MCF 10A (cell line): ENCODE measurements around the gene CYP11A1. TPM values are rescaled to one million over a fixed set of nuclear protein-coding genes. Genes with fewer than 3 reads are reported as not detected.

Experiments used
- BruUV-seq: library from RNA; stranded (reverse); fragments of 400-500 nt; replicated peaks from 2 replicates; lab custom pipeline; 2021; lab: Mats Ljungman, UMichigan
- CTCF ChIA-PET: fragments of 300-600 bp; sonication (Branson Sonifier 250); formaldehyde crosslinking; extraction: SDS; loops from one replicate; lab custom pipeline; 2021; ENCODE audit warnings: antibody characterized with exemption, inconsistent platforms; lab: Yijun Ruan, JAX
- POLR2A ChIA-PET: fragments of 300-600, 350-650 bp; sonication (Branson Sonifier 250); formaldehyde crosslinking; extraction: SDS; loops from one replicate; lab custom pipeline; 2020; ENCODE audit warnings: antibody characterized with exemption, inconsistent platforms; lab: Yijun Ruan, JAX
- DNase-seq: peaks from one replicate; pipeline ENCODE4 v3.0.0-alpha.2; 2018; ENCODE audit not compliant: unreplicated experiment
- H3K27ac Mint-ChIP-seq: one replicate; pipeline ENCODE4 v1.8.0; 2022; ENCODE audit warnings: mild to moderate bottlenecking, low read depth, mixed read lengths; ENCODE audit not compliant: unreplicated experiment
- H3K27me3 Mint-ChIP-seq: one replicate; pipeline ENCODE4 v1.8.0; 2022; ENCODE audit warnings: mixed read lengths; ENCODE audit not compliant: insufficient read depth, unreplicated experiment
- H3K36me3 Mint-ChIP-seq: one replicate; pipeline ENCODE4 v1.8.0; 2022; ENCODE audit warnings: mild to moderate bottlenecking, moderate library complexity, mixed read lengths; ENCODE audit not compliant: insufficient read depth, unreplicated experiment
- H3K4me1 Mint-ChIP-seq: one replicate; pipeline ENCODE4 v1.8.0; 2022; ENCODE audit warnings: mixed read lengths; ENCODE audit not compliant: insufficient read depth, unreplicated experiment
- H3K4me3 Mint-ChIP-seq: one replicate; pipeline ENCODE4 v1.8.0; 2022; ENCODE audit warnings: mild to moderate bottlenecking, moderate library complexity, mixed read lengths; ENCODE audit not compliant: unreplicated experiment
- H3K9me3 Mint-ChIP-seq: one replicate; pipeline ENCODE4 v1.8.0; 2022; ENCODE audit warnings: mixed read lengths; ENCODE audit not compliant: unreplicated experiment
- intact Hi-C: fragments of 100-400 bp; cut with micrococcal nuclease; formaldehyde crosslinking; loops from 2 replicates; pipeline ENCODE4 v1.14.1; 2022
- total RNA-seq: library from RNA; stranded (reverse); gene quantifications from 2 replicates; pipeline ENCODE4 v1.2.3, GENCODE V29; 2022
- TF ChIP-seq, protein P1 (sequence below): fragments of 200-600 bp; IDR thresholded peaks from one replicate; pipeline ENCODE4 v1.8.0; 2022; ENCODE audit warnings: antibody characterized with exemption, mild to moderate bottlenecking; ENCODE audit not compliant: unreplicated experiment

CYP11A1 gene
- total RNA-seq, 1 experiment from 2014 or later = not detected

DNA sequence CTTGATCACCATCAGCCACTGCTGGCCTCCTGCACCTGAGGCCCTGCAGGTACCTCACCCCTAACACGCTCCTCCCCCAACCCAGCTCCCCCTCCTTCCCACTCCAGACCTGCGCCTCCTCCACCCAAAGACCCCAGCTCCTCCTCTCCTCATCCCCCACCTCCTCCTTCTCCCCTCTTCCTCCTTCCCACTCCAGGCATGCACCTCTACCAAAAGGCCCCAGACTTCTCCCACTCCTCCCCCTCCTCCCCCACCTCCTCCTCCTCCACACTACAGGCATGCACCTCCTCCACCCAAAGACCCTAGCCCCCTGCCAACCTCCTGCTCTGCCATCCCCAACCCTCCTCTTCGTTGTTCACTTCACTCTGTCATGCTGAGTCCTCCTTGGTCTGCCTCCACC lies 42.7 kb downstream of the CYP11A1 start:
- Mint-ChIP-seq H3K4me3 (no peak overlapping the region), H3K9me3 (no peaks in the 10 kb centered on the region), H3K4me1 (no peaks in the 10 kb centered on the region), H3K27me3 (no peaks in the 10 kb centered on the region), H3K27ac (no peak overlapping the region), H3K36me3 (no peaks in the 10 kb centered on the region)
- POLR2A ChIA-PET = no interaction called here
- no TSS peak for BruUV-seq
- CTCF ChIA-PET = interaction anchor here (0.6 to 9.1 kb wide), 3 partner anchors 14 to 273 kb away, joined by 6 to 109 read pairs (median 107); no protein-coding TSS in a partner anchor
- intact Hi-C loops = loop anchor here (5.0 kb wide), 1 partner anchor 367 kb away; no protein-coding TSS in a partner anchor
- no peak for DNase-seq
- TF ChIP-seq, protein P1, sequence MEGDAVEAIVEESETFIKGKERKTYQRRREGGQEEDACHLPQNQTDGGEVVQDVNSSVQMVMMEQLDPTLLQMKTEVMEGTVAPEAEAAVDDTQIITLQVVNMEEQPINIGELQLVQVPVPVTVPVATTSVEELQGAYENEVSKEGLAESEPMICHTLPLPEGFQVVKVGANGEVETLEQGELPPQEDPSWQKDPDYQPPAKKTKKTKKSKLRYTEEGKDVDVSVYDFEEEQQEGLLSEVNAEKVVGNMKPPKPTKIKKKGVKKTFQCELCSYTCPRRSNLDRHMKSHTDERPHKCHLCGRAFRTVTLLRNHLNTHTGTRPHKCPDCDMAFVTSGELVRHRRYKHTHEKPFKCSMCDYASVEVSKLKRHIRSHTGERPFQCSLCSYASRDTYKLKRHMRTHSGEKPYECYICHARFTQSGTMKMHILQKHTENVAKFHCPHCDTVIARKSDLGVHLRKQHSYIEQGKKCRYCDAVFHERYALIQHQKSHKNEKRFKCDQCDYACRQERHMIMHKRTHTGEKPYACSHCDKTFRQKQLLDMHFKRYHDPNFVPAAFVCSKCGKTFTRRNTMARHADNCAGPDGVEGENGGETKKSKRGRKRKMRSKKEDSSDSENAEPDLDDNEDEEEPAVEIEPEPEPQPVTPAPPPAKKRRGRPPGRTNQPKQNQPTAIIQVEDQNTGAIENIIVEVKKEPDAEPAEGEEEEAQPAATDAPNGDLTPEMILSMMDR = no peak

- intact Hi-C loops = loop anchor here (1.0 to 5.0 kb wide), 4 partner anchors 11 to 365 kb away; no protein-coding TSS in a partner anchor
- H3K4me1 Mint-ChIP-seq = no peaks in the 10 kb centered on the region
- no peaks in the 10 kb centered on the region for H3K9me3 Mint-ChIP-seq
- POLR2A ChIA-PET = interaction anchor here (1.4 to 1.5 kb wide), 2 partner anchors 269 to 350 kb away, joined by 3 read pairs; no protein-coding TSS in a partner anchor
- TF ChIP-seq, protein P1 = peak; percentile 91
- no peak overlapping the region for H3K27ac Mint-ChIP-seq
- H3K27me3 Mint-ChIP-seq = no peaks in the 10 kb centered on the region
- CTCF ChIA-PET = interaction anchor here (0.6 to 9.1 kb wide), 28 partner anchors 7 to 952 kb away, joined by 3 to 109 read pairs (median 4); partner anchors contain the start of gene TBC1D21
- BruUV-seq = no TSS peak
- no peak overlapping the region for H3K4me3 Mint-ChIP-seq
- DNase-seq = peak; percentile 62
- H3K36me3 Mint-ChIP-seq = no peaks in the 10 kb centered on the region
Measured at GRCh38 chr15:74322558-74323180, 44.8 kb downstream of the CYP11A1 start.

DNA sequence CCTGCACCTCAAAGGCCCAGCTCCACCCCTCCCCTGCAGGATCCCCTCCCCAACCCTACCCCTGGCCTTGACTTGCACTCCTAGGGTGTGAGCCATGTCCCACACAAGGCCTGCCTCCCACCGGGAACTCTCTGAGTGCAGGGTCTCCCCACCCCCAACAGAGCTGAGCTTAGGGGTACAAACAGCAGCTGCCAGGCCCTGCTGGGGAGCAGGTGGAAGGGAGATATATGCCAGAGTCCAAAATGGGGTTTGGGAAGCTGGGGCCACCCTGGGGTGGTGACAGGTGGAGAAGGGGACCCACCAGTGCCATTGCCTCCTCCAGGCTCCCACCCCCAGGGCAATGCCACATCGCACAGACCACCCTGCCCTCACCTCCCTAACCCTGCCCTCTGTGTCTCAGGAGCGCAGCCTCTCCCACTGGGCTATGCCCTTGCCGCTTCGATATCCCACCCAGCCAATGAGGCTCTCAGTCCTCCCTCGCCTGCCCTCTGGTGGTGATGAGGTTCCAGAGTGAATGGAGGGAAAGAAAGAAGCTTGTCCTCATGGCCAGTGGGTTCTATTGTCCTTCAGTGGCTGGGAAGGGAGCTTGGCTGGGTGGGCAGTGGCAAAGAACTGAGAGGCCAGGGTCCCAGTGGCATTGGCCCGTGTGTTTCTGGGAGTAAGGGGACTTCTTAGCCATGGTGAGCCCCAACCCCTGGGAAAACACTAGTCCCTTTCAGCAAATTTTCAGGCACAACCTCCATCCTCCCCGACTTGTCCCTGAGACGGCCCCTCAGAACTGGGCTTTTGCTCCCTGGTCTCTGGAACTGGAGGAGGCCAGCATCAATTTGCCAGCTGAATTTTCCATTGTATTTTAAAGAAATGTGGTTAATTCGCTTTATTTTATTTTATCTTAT lies 46.8 kb downstream of the CYP11A1 start:
- no peaks in the 10 kb centered on the region for H3K27me3 Mint-ChIP-seq
- intact Hi-C loops = loop anchor here (5.0 kb wide), 1 partner anchor 363 kb away; no protein-coding TSS in a partner anchor
- ChIA-PET POLR2A (no interaction called here), CTCF (interaction anchor here (0.5 to 9.1 kb wide), 29 partner anchors 9 to 1176 kb away, joined by 3 to 109 read pairs (median 4); no protein-coding TSS in a partner anchor)
- H3K36me3 Mint-ChIP-seq = no peaks in the 10 kb centered on the region
- no peaks in the 10 kb centered on the region for H3K4me1 Mint-ChIP-seq
- H3K27ac Mint-ChIP-seq = no peak overlapping the region
- no peak overlapping the region for H3K4me3 Mint-ChIP-seq
- DNase-seq = peak; percentile 66
- TF ChIP-seq, protein P1 = peak; percentile 60
- no peaks in the 10 kb centered on the region for H3K9me3 Mint-ChIP-seq
- no TSS peak for BruUV-seq
